Mucosa of descending colon (tissue), 3 donors: ENCODE results near the gene KRT1. TPM values are rescaled to one million over a fixed set of nuclear protein-coding genes. Genes with fewer than 3 reads are reported as not detected.
"Not testable (repeated sequence)": the region's sequence is repeated elsewhere in the genome, so short reads cannot be mapped to it uniquely, and the experiment has no call there.

Experiments
- ATAC-seq: fragments of 200-7000 bp; cut with Tn5 transposase; one replicate; pipeline ENCODE4 v1.9.1; 2020; ENCODE audit warnings: mild to moderate bottlenecking, moderate library complexity
- DNase-seq, 3 donors: peaks; one replicate each; pipeline ENCODE4 v3.0.0-alpha.2; 2020
- H3K36me3 ChIP-seq: fragments of 200-600 bp; one replicate; pipeline ENCODE4 v1.8.0; 2021; ENCODE audit warnings: low read depth, mild to moderate bottlenecking
- H3K4me1 ChIP-seq: fragments of 200-600 bp; one replicate; pipeline ENCODE4 v1.8.0; 2021; ENCODE audit warnings: low read depth, mild to moderate bottlenecking
- H3K4me3 ChIP-seq: fragments of 200-600 bp; one replicate; pipeline ENCODE4 v1.8.0; 2021; ENCODE audit warnings: mild to moderate bottlenecking
- H3K9me3 ChIP-seq: fragments of 200-600 bp; one replicate; pipeline ENCODE4 v1.8.0; 2021; ENCODE audit warnings: mild to moderate bottlenecking
- intact Hi-C, 2 donors: fragments of 100-400 bp; cut with DNase I in 1 of 2; cut with micrococcal nuclease in 1 of 2; formaldehyde crosslinking; loops; one replicate each; pipeline versions ENCODE4 v1.11.0 to v1.11.1; 2022; cut with DNase I, micrococcal nuclease
- total RNA-seq, 3 donors: library from RNA; stranded (reverse); fragmentation: NEBNext Ultra II Directional in 2 of 3; extraction: Animal tissue kit (Norgen Biotek cat#: 25700) in 2 of 3; gene quantifications; one replicate each; pipeline versions ENCODE4 v1.2.1 to v1.2.4, GENCODE V29; 2021 to 2023
- TF ChIP-seq, protein P1 (sequence below): fragments of 200-600 bp; IDR thresholded peaks from one replicate; pipeline ENCODE4 v1.8.0; 2022; ENCODE audit warnings: antibody characterized with exemption, mild to moderate bottlenecking
- donor health status: DM: no; HTN: no; CAD: no; lungs with moderate emphysema.
- donor health status: DM: no; HTN: no; CAD: no.
- donor health status: DM: no; HTN: yes; CAD: no.

KRT1 gene
- total RNA-seq, 3 donors from 2014 or later: 0.35 to 0.89 (median 0.38) TPM

DNA sequence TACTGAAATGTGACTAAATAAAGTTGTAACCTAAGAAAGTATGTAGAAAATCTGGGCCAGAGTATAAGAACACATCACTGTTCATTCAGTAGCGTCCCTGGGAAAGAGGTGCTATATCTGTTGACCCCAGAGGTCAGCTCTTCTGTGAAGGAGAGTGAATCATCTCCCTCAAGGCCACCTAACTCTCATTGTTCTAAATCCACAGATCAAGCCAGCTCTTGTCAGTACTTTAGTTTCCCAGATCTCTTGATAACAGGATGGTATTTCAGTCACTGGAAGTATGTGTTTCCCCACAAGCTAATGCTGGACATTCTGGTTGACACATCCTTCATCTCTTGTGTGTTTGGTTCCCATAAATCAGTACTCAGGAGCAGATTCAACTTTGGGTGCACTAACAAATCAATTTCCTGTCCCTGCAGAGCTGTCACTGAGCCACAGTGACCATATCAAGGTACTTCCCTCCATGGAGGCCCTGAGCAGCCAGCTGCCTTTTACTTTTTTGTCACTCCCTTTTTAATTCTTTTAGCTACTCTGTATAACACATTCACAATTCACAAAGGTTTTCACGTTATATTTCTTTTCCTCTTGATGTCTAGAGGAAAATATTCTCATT, 7.8 kb downstream of the KRT1 start:
- no peaks in the 10 kb centered on the region for H3K4me1 ChIP-seq
- intact Hi-C loops: no loop called here
- H3K36me3 ChIP-seq: no peaks in the 10 kb centered on the region
- no peak for DNase-seq
- H3K9me3 ChIP-seq: no peaks in the 10 kb centered on the region
- H3K4me3 ChIP-seq: no peak overlapping the region
- TF ChIP-seq, protein P1, sequence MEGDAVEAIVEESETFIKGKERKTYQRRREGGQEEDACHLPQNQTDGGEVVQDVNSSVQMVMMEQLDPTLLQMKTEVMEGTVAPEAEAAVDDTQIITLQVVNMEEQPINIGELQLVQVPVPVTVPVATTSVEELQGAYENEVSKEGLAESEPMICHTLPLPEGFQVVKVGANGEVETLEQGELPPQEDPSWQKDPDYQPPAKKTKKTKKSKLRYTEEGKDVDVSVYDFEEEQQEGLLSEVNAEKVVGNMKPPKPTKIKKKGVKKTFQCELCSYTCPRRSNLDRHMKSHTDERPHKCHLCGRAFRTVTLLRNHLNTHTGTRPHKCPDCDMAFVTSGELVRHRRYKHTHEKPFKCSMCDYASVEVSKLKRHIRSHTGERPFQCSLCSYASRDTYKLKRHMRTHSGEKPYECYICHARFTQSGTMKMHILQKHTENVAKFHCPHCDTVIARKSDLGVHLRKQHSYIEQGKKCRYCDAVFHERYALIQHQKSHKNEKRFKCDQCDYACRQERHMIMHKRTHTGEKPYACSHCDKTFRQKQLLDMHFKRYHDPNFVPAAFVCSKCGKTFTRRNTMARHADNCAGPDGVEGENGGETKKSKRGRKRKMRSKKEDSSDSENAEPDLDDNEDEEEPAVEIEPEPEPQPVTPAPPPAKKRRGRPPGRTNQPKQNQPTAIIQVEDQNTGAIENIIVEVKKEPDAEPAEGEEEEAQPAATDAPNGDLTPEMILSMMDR: no peak
- ATAC-seq: no peak

DNA sequence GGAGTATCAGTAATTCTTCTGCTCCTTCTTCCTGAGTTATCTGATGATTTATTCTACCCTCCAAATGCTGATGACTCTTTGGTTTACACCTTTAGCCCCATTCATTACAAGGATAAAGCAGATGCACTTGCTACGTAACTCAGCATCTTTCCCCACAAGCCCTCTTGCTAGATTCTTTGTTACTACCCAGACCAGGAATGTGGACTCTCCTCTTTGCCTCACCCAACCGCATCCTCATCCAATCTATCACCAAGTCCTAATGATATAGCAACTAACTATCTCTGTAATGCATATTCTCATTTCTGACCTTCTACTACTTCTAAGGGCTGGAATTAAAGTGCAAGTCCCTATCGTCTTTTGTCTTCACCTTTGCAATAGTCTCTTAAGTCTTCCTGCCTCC, 9.2 kb downstream of the KRT1 start:
- TF ChIP-seq, protein P1: no peak
- Histone ChIP-seq H3K4me3 (no peak overlapping the region), H3K36me3 (no peaks in the 10 kb centered on the region), H3K4me1 (no peaks in the 10 kb centered on the region), H3K9me3 (no peaks in the 10 kb centered on the region)
- ATAC-seq: no peak
- intact Hi-C loops: no loop called here
- DNase-seq: no peak

DNA sequence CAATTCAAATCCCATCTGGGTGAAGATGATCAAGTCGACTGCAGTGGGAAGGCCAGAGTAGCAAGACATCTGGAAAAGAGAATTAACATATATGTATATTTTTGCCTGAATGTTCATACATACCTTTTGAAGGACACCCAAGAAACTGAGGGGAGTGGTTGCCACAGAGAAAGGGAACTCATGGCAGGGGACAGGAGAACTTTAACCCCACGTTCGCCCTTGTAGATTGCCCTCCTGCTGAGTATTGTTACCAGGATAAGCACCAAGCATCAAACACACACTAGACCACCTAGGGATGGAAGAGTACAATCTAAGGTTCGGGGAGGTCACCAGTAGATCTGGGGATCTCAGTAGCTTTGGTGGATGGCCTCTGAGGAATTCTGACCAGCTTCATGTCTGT, 9.7 kb downstream of the KRT1 start:
- ATAC-seq (no peak), DNase-seq (no peak)
- H3K36me3 ChIP-seq: no peaks in the 10 kb centered on the region
- intact Hi-C loops: no loop called here
- H3K4me3 ChIP-seq: no peak overlapping the region
- TF ChIP-seq, protein P1: no peak
- no peaks in the 10 kb centered on the region for H3K9me3 ChIP-seq
- H3K4me1 ChIP-seq: no peaks in the 10 kb centered on the region

DNA sequence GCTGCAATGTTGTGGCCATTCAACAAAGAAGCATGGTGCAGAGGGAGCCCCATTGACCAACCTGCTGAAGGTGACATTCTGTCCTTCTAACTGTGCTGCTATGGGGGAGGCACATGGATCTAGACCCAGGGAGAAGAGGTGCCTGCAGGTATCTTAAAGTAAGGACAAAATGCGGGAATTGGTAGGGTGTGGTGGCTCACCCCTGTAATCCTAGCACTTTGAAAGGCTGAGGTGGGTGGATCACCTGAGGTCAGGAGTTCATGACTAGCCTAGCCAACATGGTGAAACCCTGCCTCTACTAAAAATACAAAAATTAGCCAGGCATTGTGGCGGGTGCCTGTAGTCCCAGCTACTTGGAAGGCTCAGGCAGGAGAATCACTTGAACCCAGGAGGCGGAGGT, 10.3 kb downstream of the KRT1 start:
- H3K36me3 ChIP-seq: not testable (repeated sequence)

DNA sequence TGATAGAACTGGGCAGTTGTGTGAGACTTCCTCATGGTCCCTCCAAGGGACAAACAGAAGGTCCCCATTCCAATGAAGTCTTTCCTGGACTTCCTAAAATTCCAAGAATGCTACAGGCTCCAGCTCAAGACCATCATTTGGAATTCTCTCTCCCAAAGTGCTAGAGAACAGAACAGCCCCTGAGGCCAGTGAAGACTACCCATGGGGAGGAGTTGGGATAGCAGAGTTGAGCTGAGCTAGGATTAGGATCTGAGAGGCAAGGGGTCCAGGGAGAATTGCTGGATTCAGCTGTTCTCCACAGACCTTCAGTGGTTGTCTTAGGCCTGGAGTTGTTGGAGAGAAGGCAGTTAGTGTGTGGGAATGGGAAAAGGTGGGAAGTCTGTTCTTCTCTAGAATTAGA, 10.8 kb downstream of the KRT1 start:
- TF ChIP-seq, protein P1: no peak
- H3K36me3 ChIP-seq: no peaks in the 10 kb centered on the region
- no peak for ATAC-seq

More for the DNA sequence above, 10.3 kb downstream of the KRT1 start:
- DNase-seq, intact Hi-C loops, H3K4me3 ChIP-seq, H3K9me3 ChIP-seq, ATAC-seq, H3K4me1 ChIP-seq: not testable (repeated sequence)

DNA sequence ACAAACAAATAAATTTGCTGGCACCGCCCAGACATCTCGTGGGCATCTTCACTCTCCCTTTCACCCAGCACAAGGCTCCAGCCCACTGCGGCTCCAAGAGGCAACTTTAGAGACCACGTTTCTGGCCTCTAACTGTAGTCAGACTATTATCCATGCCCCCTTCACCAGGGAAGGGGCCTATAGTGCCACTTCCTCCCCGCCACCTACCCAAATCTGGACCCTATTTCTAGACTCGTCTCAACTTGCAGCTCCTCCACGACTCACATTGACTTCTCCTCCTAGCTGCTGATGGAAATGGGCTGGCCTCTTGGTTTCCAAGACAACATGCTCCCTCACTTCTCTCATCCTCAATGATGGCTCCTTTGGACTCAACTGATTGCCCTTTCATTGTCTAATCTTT, 12.3 kb downstream of the KRT1 start:
- Histone ChIP-seq H3K4me1 (no peaks in the 10 kb centered on the region), H3K36me3 (no peaks in the 10 kb centered on the region), H3K4me3 (no peak overlapping the region), H3K9me3 (no peaks in the 10 kb centered on the region)
- TF ChIP-seq, protein P1: no peak
- intact Hi-C loops: no loop called here
- ATAC-seq: no peak
- no peak for DNase-seq

More for the DNA sequence above, 10.8 kb downstream of the KRT1 start:
- H3K9me3 ChIP-seq: no peaks in the 10 kb centered on the region
- intact Hi-C loops: no loop called here
- H3K4me1 ChIP-seq: no peaks in the 10 kb centered on the region
- no peak for DNase-seq
- no peak overlapping the region for H3K4me3 ChIP-seq
